HG03439 (cell line): Measurements from ENCODE around the gene ELP1.
"Not testable (repeated sequence)": the region's sequence is repeated elsewhere in the genome, so short reads cannot be mapped to it uniquely, and the experiment has no call there.

Experiments
- ATAC-seq: cut with Tn5 transposase; IDR thresholded peaks from one replicate; pipeline ENCODE4 v1.9.1; 2021; ENCODE audit warnings: mild to moderate bottlenecking, moderate library complexity; ENCODE audit not compliant: unreplicated experiment

The ELP1 gene

GRCh38 chr9:108857572-108857971 is 76.4 kb downstream of the ELP1 start:
- no peak for ATAC-seq

DNA sequence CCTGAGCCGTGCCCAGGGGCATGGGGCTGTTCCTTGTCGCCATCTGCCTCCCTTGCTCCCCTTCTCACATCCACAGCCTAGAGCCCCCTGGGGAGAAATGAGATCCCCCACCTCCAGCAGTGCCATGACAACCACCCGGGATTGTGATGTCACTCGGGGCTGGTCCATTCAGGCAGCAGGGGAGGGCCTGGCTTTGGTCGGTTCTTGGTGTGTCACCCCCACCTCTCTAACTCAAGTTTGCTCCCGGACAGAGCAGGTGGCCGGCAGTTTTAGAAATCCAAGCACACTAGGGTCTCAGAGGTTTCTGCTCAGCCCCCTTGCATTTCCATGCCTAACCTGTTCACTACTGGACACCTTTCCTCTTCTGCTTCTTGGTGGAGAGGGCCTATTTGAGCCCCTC is 78.0 kb downstream of the ELP1 start, which contains the start of gene ACTL7B:
Gene ACTL7B, minus strand, starts transcription at position 99 of the 400 bp plus-strand sequence. Its CDS starts 56 bp downstream, at position 43.
- no peak for ATAC-seq

DNA sequence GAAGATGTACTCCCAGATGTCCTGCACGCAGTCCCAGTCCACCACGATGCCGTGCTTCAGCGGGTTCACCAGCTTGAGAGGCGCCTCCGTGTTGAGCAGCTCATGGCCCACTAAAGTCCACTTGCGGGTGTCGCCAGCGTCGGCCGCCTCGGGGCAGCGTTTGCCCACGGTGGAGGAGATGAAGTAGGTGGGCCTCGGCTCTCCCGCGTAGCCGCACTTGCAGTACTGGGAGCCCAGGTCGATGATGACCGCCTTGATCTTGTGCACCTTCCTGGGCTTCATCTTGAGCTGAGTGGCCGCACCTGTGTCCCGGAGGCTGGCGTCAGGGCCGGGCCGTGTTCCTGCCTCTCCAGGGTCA is 78.4 kb downstream of the ELP1 start:
- no peak for ATAC-seq

GRCh38 chr9:108854641-108855528 is 79.0 kb downstream of the ELP1 start:
- no peak for ATAC-seq

DNA sequence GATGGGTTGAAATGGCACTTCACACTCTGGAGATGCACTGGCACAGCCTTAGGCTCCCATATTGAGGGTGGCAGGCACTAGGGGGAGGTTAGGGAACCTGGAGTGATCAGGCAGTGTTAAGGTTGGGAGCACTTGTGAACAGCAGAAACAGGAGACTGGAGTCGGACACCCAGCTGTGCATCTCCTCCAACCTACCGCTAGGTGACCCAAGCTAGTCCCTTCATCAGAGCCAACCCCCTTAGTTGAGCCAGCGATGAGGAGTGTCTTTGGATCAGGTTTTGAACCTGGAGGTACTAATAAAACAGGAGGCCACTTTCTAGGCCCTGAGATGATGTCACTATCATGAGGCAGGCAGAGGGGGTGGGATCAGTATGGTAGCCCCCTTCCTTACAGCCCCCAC is 79.8 kb downstream of the ELP1 start:
- no peak for ATAC-seq

DNA sequence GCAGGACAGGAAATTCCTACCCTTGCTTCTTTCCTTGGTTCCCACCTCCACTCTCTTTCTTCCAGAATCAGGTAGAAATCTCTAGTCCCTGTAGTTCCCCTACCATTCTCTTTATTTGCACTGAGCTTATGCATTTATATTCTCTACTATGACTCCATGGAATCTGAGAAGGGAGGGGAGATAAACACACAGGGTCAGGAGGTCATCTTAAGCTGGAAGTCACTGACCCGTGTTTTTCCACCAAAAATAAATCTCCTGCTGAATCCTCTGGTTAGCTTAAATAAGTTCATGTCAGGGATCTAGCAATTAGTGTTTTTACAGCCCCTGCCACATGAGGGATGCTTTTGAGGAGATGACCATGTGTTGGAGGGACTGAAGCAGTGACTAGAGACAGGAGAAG is 81.8 kb downstream of the ELP1 start:
- ATAC-seq: no peak

GRCh38 chr9:108851138-108851537 is 82.8 kb downstream of the ELP1 start:
- no peak for ATAC-seq

DNA sequence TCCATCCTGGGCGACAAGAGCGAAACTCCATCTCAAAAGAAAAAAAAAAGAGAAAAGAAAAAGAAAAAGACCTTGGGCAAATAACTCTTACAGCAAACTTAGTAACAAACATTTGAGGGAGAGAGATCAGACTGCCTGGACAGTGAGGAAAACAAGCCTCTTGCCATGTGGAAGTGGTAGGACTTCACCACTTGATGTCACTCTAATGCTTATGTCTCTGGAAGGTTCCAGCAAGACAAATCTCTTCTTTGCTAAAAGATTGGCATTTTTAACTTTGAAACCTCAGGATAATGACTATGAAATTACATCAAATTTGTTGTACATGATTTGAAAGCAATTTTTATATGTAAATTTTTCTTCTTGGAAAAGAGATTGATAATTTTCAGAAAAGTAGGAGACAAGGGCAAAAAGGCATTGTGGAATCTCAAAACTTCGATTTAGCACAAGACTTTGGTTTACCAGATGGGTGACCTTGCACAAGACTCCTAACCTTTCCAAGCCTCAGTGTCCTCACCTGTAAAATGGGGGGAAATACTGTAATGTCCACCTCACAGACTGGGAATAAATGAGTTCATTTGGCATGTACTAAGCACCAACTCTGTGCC is 83.5 kb downstream of the ELP1 start:
- no peak for ATAC-seq

GRCh38 chr9:108848296-108848695 is 85.6 kb downstream of the ELP1 start:
- not testable (repeated sequence) for ATAC-seq

GRCh38 chr9:108845947-108846346 is 88.0 kb downstream of the ELP1 start:
- ATAC-seq: no peak

GRCh38 chr9:108845507-108845906 is 88.4 kb downstream of the ELP1 start:
- ATAC-seq: no peak

DNA sequence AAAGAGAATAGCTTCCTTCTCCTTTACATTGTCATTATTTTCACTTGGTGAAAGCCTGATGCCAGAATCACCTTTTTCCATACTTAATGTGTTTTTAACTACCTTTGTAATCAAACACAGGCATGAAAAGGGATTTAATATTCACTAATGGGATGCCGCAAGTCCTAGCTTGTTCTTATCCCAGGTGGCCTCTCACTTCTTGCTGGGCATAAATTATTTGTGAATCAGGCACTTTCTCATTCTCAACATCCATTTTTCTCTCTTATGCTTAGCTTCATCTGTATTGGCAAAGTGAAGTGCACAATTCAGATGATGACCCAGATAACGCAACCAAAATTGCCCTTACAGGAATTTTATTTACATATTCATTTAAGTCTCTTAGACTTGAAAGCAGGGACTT is 89.1 kb downstream of the ELP1 start:
- ATAC-seq: no peak

DNA sequence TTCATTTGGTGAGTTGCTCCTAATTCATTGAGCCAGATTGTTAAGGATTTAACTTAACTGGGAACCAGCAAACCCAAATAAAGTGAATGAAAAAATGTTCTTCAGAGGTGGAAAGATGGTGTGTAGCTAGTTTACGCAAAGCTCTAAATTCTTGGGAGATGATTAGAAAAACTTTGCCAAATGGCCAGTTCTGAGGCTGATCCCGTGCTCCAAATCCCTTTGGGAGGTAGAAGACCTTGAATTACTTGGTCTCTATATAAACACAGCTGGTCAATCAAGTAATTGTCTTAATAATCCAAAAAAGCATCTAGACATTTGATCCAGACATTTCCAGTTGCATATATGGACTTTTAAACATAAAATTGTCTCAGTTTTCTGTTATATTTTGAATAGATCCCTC is 89.5 kb downstream of the ELP1 start:
- no peak for ATAC-seq

GRCh38 chr9:108842610-108843295 is 91.2 kb downstream of the ELP1 start:
- ATAC-seq: no peak

GRCh38 chr9:108839561-108839960 is 94.4 kb downstream of the ELP1 start:
- ATAC-seq: not testable (repeated sequence)

DNA sequence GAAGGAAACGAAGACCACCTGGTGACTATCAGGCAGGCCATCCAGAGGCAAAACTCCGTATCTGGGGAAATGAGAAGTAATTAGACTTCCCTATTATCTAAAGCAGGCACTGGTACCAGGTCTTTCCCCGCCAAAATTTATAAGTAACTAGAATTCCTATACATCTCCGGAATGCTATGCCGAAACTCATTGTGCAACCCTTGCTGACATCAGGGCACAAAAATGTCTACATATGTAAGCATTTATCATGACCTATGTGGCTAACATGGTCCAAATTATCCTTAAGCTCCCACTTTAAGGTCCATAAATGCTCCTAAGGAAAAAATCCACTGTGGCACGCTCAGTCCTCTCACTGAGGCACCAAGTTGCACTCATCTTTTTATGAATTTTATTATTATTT is 95.9 kb downstream of the ELP1 start:
- no peak for ATAC-seq

GRCh38 chr9:108837530-108837929 is 96.4 kb downstream of the ELP1 start:
- no peak for ATAC-seq

DNA sequence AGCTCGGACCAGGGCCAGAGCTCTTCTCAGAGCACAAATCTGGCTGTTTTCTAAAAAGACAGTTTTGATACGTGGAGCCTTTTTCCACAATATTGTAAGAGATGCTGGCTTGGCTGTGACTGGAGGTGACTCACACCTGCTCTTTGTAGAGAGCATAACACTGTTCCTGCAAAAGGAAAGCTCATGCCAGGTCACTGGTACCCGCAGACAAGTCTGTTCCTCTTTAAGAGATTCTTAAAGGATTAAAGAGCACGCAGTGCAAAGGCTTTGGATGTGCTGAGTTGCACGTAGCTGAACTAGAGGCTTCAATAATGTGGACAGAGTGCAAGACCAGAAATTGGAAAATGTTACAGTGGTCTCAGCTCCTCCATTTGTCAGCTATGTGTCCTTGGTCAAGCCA is 97.1 kb downstream of the ELP1 start:
- ATAC-seq: no peak

DNA sequence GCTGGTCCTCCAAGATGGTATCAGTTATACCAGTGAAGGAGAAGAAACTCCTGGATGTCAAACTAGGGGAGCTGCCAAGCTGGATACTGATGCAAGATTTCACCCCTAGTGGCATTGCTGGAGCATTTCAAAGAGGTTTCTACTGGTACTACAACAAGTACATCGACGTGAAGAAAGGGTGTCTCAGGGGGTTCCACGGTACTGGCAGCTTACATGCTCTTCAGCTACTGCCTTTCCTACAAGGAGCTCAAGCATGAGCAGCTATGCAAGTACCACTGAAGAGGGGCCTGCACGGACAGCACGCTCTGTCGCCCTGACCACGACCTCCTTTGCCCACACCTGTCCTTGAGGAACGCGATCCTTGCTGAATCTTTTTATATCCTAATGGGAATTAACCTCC is 97.6 kb downstream of the ELP1 start:
- ATAC-seq: no peak

- ATAC-seq: no peak
Observed at GRCh38 chr9:108835831-108836230, 98.1 kb downstream of the ELP1 start.

GRCh38 chr9:108834959-108835665 is 98.8 kb downstream of the ELP1 start:
- ATAC-seq: no peak
